HFF-Myc (cell line): ENCODE results near the gene TSC1.
A peak's percentile ranks its signal among the peaks of the same experiment; 100 is the strongest.

ENCODE experiments used
- DNase-seq: peaks from one replicate; pipeline ENCODE4 v3.0.0-alpha.2; 2011; ENCODE audit warnings: low read depth; ENCODE audit errors: extremely low read depth
- H3K4me3 ChIP-seq: replicated peaks from 2 replicates; pipeline ENCODE4 v1.5.1; 2011; ENCODE audit warnings: low read depth, mild to moderate bottlenecking, control low read depth, low read length
- TF ChIP-seq, protein P1 (sequence below): IDR thresholded peaks from 2 replicates; pipeline ENCODE4 v1.5.1; 2012; ENCODE audit warnings: mild to moderate bottlenecking, low read depth, low read length, control low read depth; ENCODE audit errors: missing control alignments

The TSC1 gene

DNA sequence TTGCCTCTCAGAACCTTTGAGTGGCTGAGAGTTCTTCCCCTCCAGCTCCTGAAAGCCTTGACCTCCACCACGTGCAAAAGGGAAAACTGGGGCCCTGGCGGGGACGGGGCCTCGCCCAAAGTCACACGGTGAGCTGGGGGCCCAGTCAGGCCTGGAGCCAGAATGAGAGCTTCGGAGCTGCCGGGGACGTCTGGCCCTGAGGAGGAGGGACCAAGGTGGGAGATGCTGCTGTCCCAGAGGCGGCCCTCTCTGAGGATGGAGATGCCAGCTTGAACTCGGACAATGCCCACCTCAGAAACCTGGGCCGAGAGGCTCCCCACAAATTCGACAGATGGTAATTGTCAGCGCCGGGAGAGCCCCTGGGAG lies 67.0 kb downstream of the TSC1 start:
- peak overlapping the region; percentile 85 for H3K4me3 ChIP-seq
- DNase-seq = no peak
- TF ChIP-seq, protein P1, sequence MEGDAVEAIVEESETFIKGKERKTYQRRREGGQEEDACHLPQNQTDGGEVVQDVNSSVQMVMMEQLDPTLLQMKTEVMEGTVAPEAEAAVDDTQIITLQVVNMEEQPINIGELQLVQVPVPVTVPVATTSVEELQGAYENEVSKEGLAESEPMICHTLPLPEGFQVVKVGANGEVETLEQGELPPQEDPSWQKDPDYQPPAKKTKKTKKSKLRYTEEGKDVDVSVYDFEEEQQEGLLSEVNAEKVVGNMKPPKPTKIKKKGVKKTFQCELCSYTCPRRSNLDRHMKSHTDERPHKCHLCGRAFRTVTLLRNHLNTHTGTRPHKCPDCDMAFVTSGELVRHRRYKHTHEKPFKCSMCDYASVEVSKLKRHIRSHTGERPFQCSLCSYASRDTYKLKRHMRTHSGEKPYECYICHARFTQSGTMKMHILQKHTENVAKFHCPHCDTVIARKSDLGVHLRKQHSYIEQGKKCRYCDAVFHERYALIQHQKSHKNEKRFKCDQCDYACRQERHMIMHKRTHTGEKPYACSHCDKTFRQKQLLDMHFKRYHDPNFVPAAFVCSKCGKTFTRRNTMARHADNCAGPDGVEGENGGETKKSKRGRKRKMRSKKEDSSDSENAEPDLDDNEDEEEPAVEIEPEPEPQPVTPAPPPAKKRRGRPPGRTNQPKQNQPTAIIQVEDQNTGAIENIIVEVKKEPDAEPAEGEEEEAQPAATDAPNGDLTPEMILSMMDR = no peak

DNA sequence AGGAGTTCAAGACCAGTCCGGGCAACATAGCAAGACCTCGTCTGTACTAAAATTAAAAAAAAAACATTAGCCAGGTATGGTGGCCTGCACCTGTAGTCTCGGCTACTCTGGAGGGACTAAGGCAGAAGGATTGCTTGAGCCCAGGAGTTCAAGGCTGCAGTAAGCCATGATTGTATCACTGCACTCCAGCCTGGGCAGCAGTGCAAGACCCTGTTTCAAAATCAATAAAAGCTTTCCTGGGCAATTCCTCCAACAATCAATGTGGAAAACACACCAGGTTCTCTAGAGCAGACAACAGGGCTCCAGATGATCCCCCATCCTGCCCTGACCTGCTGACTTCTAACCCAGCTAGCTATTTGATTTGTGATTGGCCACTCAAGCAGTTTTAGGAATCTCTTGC lies 67.6 kb downstream of the TSC1 start:
- TF ChIP-seq, protein P1 = no peak
- H3K4me3 ChIP-seq = no peak overlapping the region
- DNase-seq = no peak

DNA sequence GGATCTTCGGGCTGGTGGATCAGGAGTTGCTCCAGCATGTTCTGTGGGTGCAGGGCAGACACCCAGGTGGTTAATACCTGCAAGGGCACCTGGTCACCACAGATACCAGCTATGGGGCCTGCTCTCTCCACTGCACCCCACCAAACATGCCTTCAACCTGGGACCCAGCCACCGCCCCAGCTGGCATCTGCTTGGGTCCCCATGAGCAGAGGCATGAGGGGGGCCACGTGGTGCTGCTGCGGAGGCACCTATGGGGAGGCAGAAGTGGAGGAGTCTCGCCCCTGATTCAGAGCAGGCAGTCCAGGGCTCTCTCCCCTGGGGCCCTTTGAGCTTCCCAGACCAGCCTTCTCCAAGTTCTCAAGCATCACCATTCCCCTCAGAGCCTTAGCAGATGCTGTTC lies 69.3 kb downstream of the TSC1 start:
- H3K4me3 ChIP-seq = no peak overlapping the region
- TF ChIP-seq, protein P1 = no peak
- no peak for DNase-seq

DNA sequence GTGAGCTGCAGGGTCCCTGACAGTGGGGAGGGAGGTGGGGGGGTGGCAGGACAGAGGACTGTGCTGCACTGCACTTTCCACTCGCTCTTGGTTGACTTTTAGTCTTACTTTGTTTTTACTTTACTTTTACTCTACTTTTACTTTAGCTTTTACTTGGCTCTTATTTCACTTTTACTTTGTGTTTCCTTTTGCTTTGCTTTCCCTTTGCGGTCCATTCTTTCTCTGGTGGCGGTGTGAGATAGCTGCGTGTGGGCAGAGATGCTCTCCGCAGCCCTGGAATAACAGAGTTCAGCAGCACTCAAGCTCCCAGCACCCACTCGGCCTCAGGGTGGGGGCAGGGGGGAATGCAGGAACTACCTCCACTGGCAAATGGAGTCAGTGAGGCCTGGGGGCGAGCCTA lies 71.0 kb downstream of the TSC1 start:
- TF ChIP-seq, protein P1 = no peak
- no peak for DNase-seq
- no peak overlapping the region for H3K4me3 ChIP-seq

DNA sequence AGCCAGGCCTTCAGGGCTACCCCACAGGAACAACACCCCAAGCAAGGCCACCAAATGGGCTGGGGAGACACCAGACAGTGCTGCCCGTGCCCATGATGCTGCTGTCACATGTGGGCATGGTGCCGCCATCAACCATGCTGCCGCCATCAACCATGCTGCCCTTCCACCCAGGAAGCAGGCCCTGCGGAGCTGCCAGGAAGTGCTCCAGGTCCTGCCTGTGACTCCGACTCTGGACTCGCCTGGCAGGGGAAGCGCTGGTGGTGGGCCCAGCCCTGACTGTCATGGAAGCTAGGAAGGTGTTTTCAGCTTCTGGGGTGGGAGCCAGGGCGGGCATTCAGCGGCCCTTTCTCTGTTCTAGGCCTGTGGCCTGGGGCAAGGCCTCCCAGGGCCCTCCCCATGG lies 75.2 kb downstream of the TSC1 start:
- H3K4me3 ChIP-seq = no peak overlapping the region
- TF ChIP-seq, protein P1 = no peak
- no peak for DNase-seq

DNA sequence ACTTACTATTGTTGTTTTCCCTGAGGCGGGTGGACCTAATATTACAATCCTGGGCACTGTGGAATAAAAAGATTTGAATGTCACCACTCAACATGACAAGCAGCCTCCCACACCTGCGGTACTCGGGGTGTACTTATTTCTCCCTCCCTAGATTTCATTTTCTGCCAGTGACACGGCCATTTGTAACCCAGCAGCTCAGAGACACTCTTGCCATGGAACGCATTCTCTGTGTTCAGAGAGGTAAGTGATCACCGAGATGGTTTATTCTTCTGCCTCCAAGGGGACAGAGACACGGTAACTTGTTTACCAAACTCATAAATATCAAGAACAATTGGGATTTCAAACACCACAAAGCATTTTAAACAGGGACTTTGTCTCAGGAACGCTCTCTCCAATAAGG lies 77.5 kb downstream of the TSC1 start:
- TF ChIP-seq, protein P1 = no peak
- no peak for DNase-seq
- H3K4me3 ChIP-seq = no peak overlapping the region

DNA sequence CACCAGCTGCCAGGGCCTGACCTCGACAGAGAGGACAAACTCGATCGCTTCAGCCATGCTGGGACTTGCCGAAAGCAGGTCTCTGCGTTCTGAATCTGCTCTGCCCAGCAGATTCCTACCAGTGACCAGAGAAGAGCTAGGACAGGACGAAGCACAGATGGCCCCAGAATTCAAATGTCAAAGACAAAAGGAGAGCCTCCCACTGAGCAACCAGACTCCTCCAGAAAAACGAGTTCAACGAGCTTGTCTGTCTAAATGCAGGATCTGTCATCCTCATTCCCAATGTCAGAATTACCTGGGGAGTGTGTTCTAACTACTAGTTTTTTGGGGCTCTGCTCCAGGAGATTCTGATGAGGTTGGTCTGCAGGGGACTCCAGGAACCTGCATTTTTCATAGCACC lies 79.7 kb downstream of the TSC1 start:
- TF ChIP-seq, protein P1 = no peak
- no peak for DNase-seq
- H3K4me3 ChIP-seq = no peak overlapping the region
